Mesendoderm (in vitro differentiated cells): Measurements from ENCODE around the gene PIK3C3.

ENCODE experiments used
- DNase-seq: peaks from one replicate; pipeline ENCODE4 v3.0.0; 2013
- H2AK5ac ChIP-seq: 2 replicates; pipeline ENCODE4 v1.6.1; 2013; ENCODE audit warnings: low read length, inconsistent platforms
- H2BK120ac ChIP-seq: 2 replicates; pipeline ENCODE4 v1.6.1; 2013; ENCODE audit warnings: low read depth, mild to moderate bottlenecking, low read length, moderate library complexity, mixed read lengths
- H2BK15ac ChIP-seq: replicated peaks from 2 replicates; pipeline ENCODE4 v1.6.1; 2013; ENCODE audit warnings: low read depth, mild to moderate bottlenecking, moderate library complexity
- H2BK5ac ChIP-seq: 2 replicates; pipeline ENCODE4 v1.6.1; 2013; ENCODE audit warnings: low read length, inconsistent platforms
- H3K18ac ChIP-seq: 2 replicates; pipeline ENCODE4 v1.6.1; 2013; ENCODE audit warnings: mild to moderate bottlenecking, low read length, mixed read lengths
- H3K23ac ChIP-seq: one replicate; pipeline ENCODE4 v1.6.1; 2013; ENCODE audit warnings: low read length
- H3K27ac ChIP-seq: 2 replicates; pipeline ENCODE4 v1.5.1; 2013; ENCODE audit warnings: low read depth, mild to moderate bottlenecking, inconsistent platforms, low read length, moderate library complexity
- H3K27me3 ChIP-seq: 2 replicates; pipeline ENCODE4 v1.6.1; 2013; ENCODE audit warnings: low read length, control low read depth, mild to moderate bottlenecking, inconsistent platforms; ENCODE audit not compliant: insufficient read depth, poor library complexity
- H3K36me3 ChIP-seq: 2 replicates; pipeline ENCODE4 v1.6.1; 2013; ENCODE audit warnings: low read length, inconsistent platforms; ENCODE audit not compliant: control insufficient read depth, insufficient read depth
- H3K4ac ChIP-seq: one replicate; pipeline ENCODE4 v1.6.1; 2013; ENCODE audit warnings: low read depth, mild to moderate bottlenecking, low read length, moderate library complexity
- H3K4me1 ChIP-seq: 2 replicates; pipeline ENCODE4 v1.6.1; 2013; ENCODE audit warnings: low read depth, low read length, inconsistent platforms; ENCODE audit not compliant: control insufficient read depth
- H3K4me2 ChIP-seq: 2 replicates; pipeline ENCODE4 v1.6.1; 2013; ENCODE audit warnings: low read length
- H3K4me3 ChIP-seq: 2 replicates; pipeline ENCODE4 v1.5.1; 2013; ENCODE audit warnings: mild to moderate bottlenecking, low read length
- H3K56ac ChIP-seq: one replicate; pipeline ENCODE4 v1.6.1; 2013; ENCODE audit warnings: low read length
- H3K79me1 ChIP-seq: 2 replicates; pipeline ENCODE4 v1.6.1; 2013; ENCODE audit warnings: low read length, inconsistent platforms
- H3K79me2 ChIP-seq: 2 replicates; pipeline ENCODE4 v1.6.1; 2013; ENCODE audit warnings: mild to moderate bottlenecking, low read length; ENCODE audit not compliant: control insufficient read depth, insufficient read depth
- H3K9ac ChIP-seq: 2 replicates; pipeline ENCODE4 v1.6.1; 2013; ENCODE audit warnings: low read length, inconsistent platforms
- H4K5ac ChIP-seq: one replicate; pipeline ENCODE4 v1.6.1; 2013; ENCODE audit warnings: low read length
- H4K8ac ChIP-seq: one replicate; pipeline ENCODE4 v1.6.1; 2013; ENCODE audit warnings: low read depth, mild to moderate bottlenecking, control low read depth, low read length, moderate library complexity
- whole genome bisulfite sequencing: extraction: QIAGEN DNeasy Blood & Tissue Kit; methylation state at CpG from one replicate; pipeline ENCODE4 v1.1.7; 2013; ENCODE audit warnings: low lambda C conversion rate, missing lambda C conversion rate; ENCODE audit not compliant: insufficient coverage; ENCODE audit errors: extremely low coverage; 5-methylcytosine and 5-hydroxymethylcytosine counted together

Gene PIK3C3

GRCh38 chr18:42094875-42095274, 139.8 kb downstream of the PIK3C3 start:
- Histone ChIP-seq H2AK5ac (no peak overlapping the region), H3K4me2 (no peak overlapping the region), H3K23ac (no peak overlapping the region), H3K18ac (no peak overlapping the region), H4K5ac (no peak overlapping the region), H3K4ac (no peak overlapping the region), H3K27me3 (no peaks in the 10 kb centered on the region), H3K79me1 (no peaks in the 10 kb centered on the region), H3K4me1 (no peaks in the 10 kb centered on the region), H3K56ac (no peak overlapping the region), H3K27ac (no peak overlapping the region), H3K9ac (no peak overlapping the region), H3K4me3 (no peak overlapping the region), H4K8ac (no peak overlapping the region), H3K79me2 (no peaks in the 10 kb centered on the region), H2BK5ac (no peak overlapping the region), H2BK15ac (no peak overlapping the region), H3K36me3 (no peaks in the 10 kb centered on the region), H2BK120ac (no peak overlapping the region)
- DNase-seq, result no peak

GRCh38 chr18:42095732-42096377, 140.8 kb downstream of the PIK3C3 start:
- Histone ChIP-seq H3K27ac (no peak overlapping the region), H2BK120ac (no peak overlapping the region), H3K56ac (no peak overlapping the region), H3K23ac (no peak overlapping the region), H3K4me3 (no peak overlapping the region), H3K18ac (no peak overlapping the region), H3K4me2 (no peak overlapping the region), H3K9ac (no peak overlapping the region), H3K4ac (no peak overlapping the region), H4K5ac (no peak overlapping the region), H2AK5ac (no peak overlapping the region), H4K8ac (no peak overlapping the region), H3K27me3 (no peaks in the 10 kb centered on the region), H3K79me2 (no peaks in the 10 kb centered on the region), H3K79me1 (no peaks in the 10 kb centered on the region), H3K36me3 (no peaks in the 10 kb centered on the region), H2BK5ac (no peak overlapping the region), H3K4me1 (peaks cover 1% of the 10 kb centered on the region), H2BK15ac (no peak overlapping the region)
- no peak for DNase-seq

- Histone ChIP-seq H2AK5ac (no peak overlapping the region), H3K4me3 (no peak overlapping the region), H3K79me2 (no peaks in the 10 kb centered on the region), H3K4me2 (no peak overlapping the region), H3K36me3 (no peaks in the 10 kb centered on the region), H3K9ac (no peak overlapping the region), H3K27me3 (no peaks in the 10 kb centered on the region), H2BK15ac (no peak overlapping the region), H3K27ac (no peak overlapping the region), H2BK120ac (no peak overlapping the region), H3K79me1 (no peaks in the 10 kb centered on the region), H3K23ac (no peak overlapping the region), H3K4ac (no peak overlapping the region), H3K4me1 (peaks cover 2% of the 10 kb centered on the region), H4K5ac (no peak overlapping the region), H3K18ac (no peak overlapping the region), H2BK5ac (no peak overlapping the region), H4K8ac (no peak overlapping the region), H3K56ac (no peak overlapping the region)
- no peak for DNase-seq
- WGBS, result no CpG with 5 or more reads among the region's 1 CpG
Observed at GRCh38 chr18:42100248-42100647, 145.2 kb downstream of the PIK3C3 start.

- Histone ChIP-seq H2BK15ac (no peak overlapping the region), H2BK120ac (no peak overlapping the region), H3K4me1 (peaks cover 2% of the 10 kb centered on the region), H3K23ac (no peak overlapping the region), H3K79me2 (no peaks in the 10 kb centered on the region), H3K79me1 (no peaks in the 10 kb centered on the region), H2BK5ac (no peak overlapping the region), H3K4me2 (no peak overlapping the region), H3K27me3 (no peaks in the 10 kb centered on the region), H3K56ac (no peak overlapping the region), H3K4me3 (no peak overlapping the region), H4K8ac (no peak overlapping the region), H4K5ac (no peak overlapping the region), H3K36me3 (no peaks in the 10 kb centered on the region), H3K9ac (no peak overlapping the region), H3K4ac (no peak overlapping the region), H3K27ac (no peak overlapping the region), H2AK5ac (no peak overlapping the region), H3K18ac (no peak overlapping the region)
- DNase-seq, result no peak
- WGBS, result no CpG with 5 or more reads among the region's 2 CpGs
Observed at GRCh38 chr18:42100911-42101310, 145.9 kb downstream of the PIK3C3 start.

- H2AK5ac ChIP-seq, result no peak overlapping the region
- no CpG with 5 or more reads among the region's 2 CpGs for whole genome bisulfite sequencing
- no peak overlapping the region for H2BK120ac ChIP-seq
- no peak overlapping the region for H3K56ac ChIP-seq
- H4K5ac ChIP-seq, result no peak overlapping the region
- no peak overlapping the region for H3K23ac ChIP-seq
- no peak for DNase-seq
- H3K18ac ChIP-seq, result no peak overlapping the region
- H3K4me1 ChIP-seq, result peaks cover 2% of the 10 kb centered on the region
- H3K4ac ChIP-seq, result no peak overlapping the region
- H3K36me3 ChIP-seq, result no peaks in the 10 kb centered on the region
- H3K79me1 ChIP-seq, result no peaks in the 10 kb centered on the region
- no peaks in the 10 kb centered on the region for H3K79me2 ChIP-seq
- no peak overlapping the region for H3K27ac ChIP-seq
- H2BK5ac ChIP-seq, result no peak overlapping the region
- H4K8ac ChIP-seq, result no peak overlapping the region
- H3K4me3 ChIP-seq, result no peak overlapping the region
- no peaks in the 10 kb centered on the region for H3K27me3 ChIP-seq
- no peak overlapping the region for H3K9ac ChIP-seq
- no peak overlapping the region for H3K4me2 ChIP-seq
- no peak overlapping the region for H2BK15ac ChIP-seq
Observed at GRCh38 chr18:42105394-42105793, 150.4 kb downstream of the PIK3C3 start.

GRCh38 chr18:42106784-42107183, 151.8 kb downstream of the PIK3C3 start:
- Histone ChIP-seq H2AK5ac (no peak overlapping the region), H3K23ac (no peak overlapping the region), H3K4me1 (no peaks in the 10 kb centered on the region), H3K4ac (no peak overlapping the region), H3K27me3 (no peaks in the 10 kb centered on the region), H3K36me3 (no peaks in the 10 kb centered on the region), H3K18ac (no peak overlapping the region), H4K5ac (no peak overlapping the region), H3K79me1 (no peaks in the 10 kb centered on the region), H2BK15ac (no peak overlapping the region), H3K27ac (no peak overlapping the region), H3K9ac (no peak overlapping the region), H3K56ac (no peak overlapping the region), H2BK5ac (no peak overlapping the region), H2BK120ac (no peak overlapping the region), H3K79me2 (no peaks in the 10 kb centered on the region), H3K4me3 (no peak overlapping the region), H3K4me2 (no peak overlapping the region), H4K8ac (no peak overlapping the region)
- WGBS, result no CpG with 5 or more reads among the region's 2 CpGs
- no peak for DNase-seq
